ELF-1 (cell line): Measurements from ENCODE around the gene CELSR1.

Experiments
- DNase-seq: peaks from one replicate; pipeline ENCODE4 v3.0.0-alpha.2; 2016; ENCODE audit warnings: low read depth, low spot score

Gene CELSR1

GRCh38 chr22:46576556-46577367 is 39.3 kb upstream of the CELSR1 start:
- DNase-seq = no peak

- peak; percentile 68 for DNase-seq
Measured at GRCh38 chr22:46575911-46576555, 38.6 kb upstream of the CELSR1 start.

- DNase-seq = peak; percentile 91
Measured at GRCh38 chr22:46574993-46575910, 37.8 kb upstream of the CELSR1 start.

- no peak for DNase-seq
Measured at GRCh38 chr22:46574438-46574992, 37.1 kb upstream of the CELSR1 start.

- DNase-seq = no peak
Measured at GRCh38 chr22:46573781-46574437, 36.5 kb upstream of the CELSR1 start.

GRCh38 chr22:46572911-46573780 is 35.7 kb upstream of the CELSR1 start:
- DNase-seq = no peak

GRCh38 chr22:46571642-46572250 is 34.3 kb upstream of the CELSR1 start:
- DNase-seq = no peak

- DNase-seq = no peak
Measured at GRCh38 chr22:46569848-46570695, 32.7 kb upstream of the CELSR1 start.

- no peak for DNase-seq
Measured at GRCh38 chr22:46569055-46569847, 31.8 kb upstream of the CELSR1 start.

GRCh38 chr22:46568102-46568809 is 30.8 kb upstream of the CELSR1 start:
- DNase-seq = no peak

GRCh38 chr22:46567471-46567870 is 30.1 kb upstream of the CELSR1 start:
- DNase-seq = no peak

GRCh38 chr22:46564084-46564714 is 26.8 kb upstream of the CELSR1 start:
- no peak for DNase-seq

GRCh38 chr22:46563381-46564083 is 26.1 kb upstream of the CELSR1 start:
- peak; percentile 86 for DNase-seq

GRCh38 chr22:46561435-46561905 is 24.1 kb upstream of the CELSR1 start:
- DNase-seq = peak; percentile 67

GRCh38 chr22:46560696-46561295 is 23.4 kb upstream of the CELSR1 start:
- no peak for DNase-seq
